ENCODE results near the gene PXMP2.
A peak's percentile ranks its signal among the peaks of the same experiment; 100 is the strongest.

PXMP2 gene

GRCh38 chr12:132723015-132723763, 35.8 kb downstream of the PXMP2 start:
- in situ Hi-C loops (cut with HindIII; ENCODE audit: low pct_unique_long_range_greater_than_20kb, low sequenced_read_pairs), result no loop called here
- no peak for TF ChIP-seq JUND (IDR thresholded peaks at IDR 0.05; ENCODE audit: low read depth)
- no peak for DNase-seq (ENCODE audit: low read depth in 1 of 2, low spot score in 1 of 2)

- DNase-seq (ENCODE audit: low read depth in 1 of 2, low spot score in 1 of 2), result no peak
- TF ChIP-seq JUND (IDR thresholded peaks at IDR 0.05; ENCODE audit: low read depth), result no peak
- in situ Hi-C loops (cut with HindIII; ENCODE audit: low pct_unique_long_range_greater_than_20kb, low sequenced_read_pairs), result no loop called here
Observed at GRCh38 chr12:132723764-132724140, 36.4 kb downstream of the PXMP2 start.

- no peak for TF ChIP-seq JUND (IDR thresholded peaks at IDR 0.05; ENCODE audit: low read depth)
- no peak for DNase-seq (ENCODE audit: low read depth in 1 of 2, low spot score in 1 of 2)
- in situ Hi-C loops (cut with HindIII; ENCODE audit: low pct_unique_long_range_greater_than_20kb, low sequenced_read_pairs), result no loop called here
Observed at GRCh38 chr12:132724506-132725241, 37.3 kb downstream of the PXMP2 start.

- TF ChIP-seq JUND (IDR thresholded peaks at IDR 0.05; ENCODE audit: low read depth), result no peak
- in situ Hi-C loops (cut with HindIII; ENCODE audit: low pct_unique_long_range_greater_than_20kb, low sequenced_read_pairs), result no loop called here
- no peak for DNase-seq (ENCODE audit: low read depth in 1 of 2, low spot score in 1 of 2)
Observed at GRCh38 chr12:132726386-132726785, 39.0 kb downstream of the PXMP2 start.

GRCh38 chr12:132727091-132727794, 39.9 kb downstream of the PXMP2 start:
- DNase-seq (ENCODE audit: low read depth in 1 of 2, low spot score in 1 of 2), result no peak
- no peak for TF ChIP-seq JUND (IDR thresholded peaks at IDR 0.05; ENCODE audit: low read depth)
- in situ Hi-C loops (cut with HindIII; ENCODE audit: low pct_unique_long_range_greater_than_20kb, low sequenced_read_pairs), result no loop called here

GRCh38 chr12:132728502-132728901, 41.1 kb downstream of the PXMP2 start:
- TF ChIP-seq JUND (IDR thresholded peaks at IDR 0.05; ENCODE audit: low read depth), result no peak
- no peak for DNase-seq (ENCODE audit: low read depth in 1 of 2, low spot score in 1 of 2)
- in situ Hi-C loops (cut with HindIII; ENCODE audit: low pct_unique_long_range_greater_than_20kb, low sequenced_read_pairs), result no loop called here

- no peak for TF ChIP-seq JUND (IDR thresholded peaks at IDR 0.05; ENCODE audit: low read depth)
- in situ Hi-C loops (cut with HindIII; ENCODE audit: low pct_unique_long_range_greater_than_20kb, low sequenced_read_pairs), result no loop called here
- DNase-seq (ENCODE audit: low read depth in 1 of 2, low spot score in 1 of 2), result peak in 1 of 2 experiments; percentile 74
Observed at GRCh38 chr12:132729541-132730320, 42.3 kb downstream of the PXMP2 start.

GRCh38 chr12:132730353-132730752, 43.0 kb downstream of the PXMP2 start:
- TF ChIP-seq JUND (IDR thresholded peaks at IDR 0.05; ENCODE audit: low read depth), result no peak
- in situ Hi-C loops (cut with HindIII; ENCODE audit: low pct_unique_long_range_greater_than_20kb, low sequenced_read_pairs), result no loop called here
- no peak for DNase-seq (ENCODE audit: low read depth in 1 of 2, low spot score in 1 of 2)

- DNase-seq (ENCODE audit: low read depth in 1 of 2, low spot score in 1 of 2), result no peak
- in situ Hi-C loops (cut with HindIII; ENCODE audit: low pct_unique_long_range_greater_than_20kb, low sequenced_read_pairs), result no loop called here
- TF ChIP-seq JUND (IDR thresholded peaks at IDR 0.05; ENCODE audit: low read depth), result no peak
Observed at GRCh38 chr12:132731574-132731973, 44.2 kb downstream of the PXMP2 start.

GRCh38 chr12:132734206-132734605, 46.8 kb downstream of the PXMP2 start:
- no peak for DNase-seq (ENCODE audit: low read depth in 1 of 2, low spot score in 1 of 2)
- TF ChIP-seq JUND (IDR thresholded peaks at IDR 0.05; ENCODE audit: low read depth), result no peak

GRCh38 chr12:132735496-132735895, 48.1 kb downstream of the PXMP2 start:
- in situ Hi-C loops (cut with HindIII; ENCODE audit: low pct_unique_long_range_greater_than_20kb, low sequenced_read_pairs), result no loop called here
- TF ChIP-seq JUND (IDR thresholded peaks at IDR 0.05; ENCODE audit: low read depth), result no peak
- DNase-seq (ENCODE audit: low read depth in 1 of 2, low spot score in 1 of 2), result no peak

More at GRCh38 chr12:132734206-132734605, 46.8 kb downstream of the PXMP2 start:
- in situ Hi-C loops (cut with HindIII; ENCODE audit: low pct_unique_long_range_greater_than_20kb, low sequenced_read_pairs), result no loop called here

- no peak for TF ChIP-seq JUND (IDR thresholded peaks at IDR 0.05; ENCODE audit: low read depth)
- no peak for DNase-seq (ENCODE audit: low read depth in 1 of 2, low spot score in 1 of 2)
- in situ Hi-C loops (cut with HindIII; ENCODE audit: low pct_unique_long_range_greater_than_20kb, low sequenced_read_pairs), result no loop called here
Observed at GRCh38 chr12:132736378-132736777, 49.0 kb downstream of the PXMP2 start.

All from T47D (cell line).